CD14-positive monocyte (primary cell): ENCODE results near the gene APMAP. TPM values are rescaled to one million over a fixed set of nuclear protein-coding genes. Genes with fewer than 3 reads are reported as not detected.

Source experiments
- DNase-seq, 3 donors: peaks; one replicate each; pipeline ENCODE4 v3.0.0-alpha.2; 2011 to 2022
- H2AFZ ChIP-seq: 2 replicates; pipeline ENCODE4 v1.6.0; 2012; ENCODE audit warnings: mild to moderate bottlenecking, low read depth, low read length, inconsistent platforms; ENCODE audit not compliant: insufficient read depth, poor library complexity, severe bottlenecking
- H3K27ac ChIP-seq, 2 donors: 1 replicate in 1 of 2; 2 replicates in 1 of 2; pipeline ENCODE4 v1.5.1; 2012 to 2013; ENCODE audit warnings: low read length in 2 of 2, control low read depth in 1 of 2, inconsistent platforms in 1 of 2, low read depth in 1 of 2, mild to moderate bottlenecking in 1 of 2
- H3K27me3 ChIP-seq, 2 donors: one replicate each; pipeline versions ENCODE4 v1.6.0 to v1.6.1; 2011 to 2013; ENCODE audit warnings: low read length in 2 of 2; ENCODE audit not compliant: control insufficient read depth in 2 of 2, insufficient read depth in 2 of 2
- H3K36me3 ChIP-seq, 2 donors: replicated peaks in 1 of 2; 1 replicate in 1 of 2; 2 replicates in 1 of 2; pipeline versions ENCODE4 v1.5.1 to v1.6.1; 2012 to 2013; ENCODE audit warnings: low read length in 2 of 2, control low read depth in 1 of 2, inconsistent platforms in 1 of 2, mild to moderate bottlenecking in 1 of 2; ENCODE audit not compliant: insufficient read depth in 2 of 2, control insufficient read depth in 1 of 2
- H3K4me1 ChIP-seq, 2 donors: 1 replicate in 1 of 2; 2 replicates in 1 of 2; pipeline versions ENCODE4 v1.5.1 to v1.6.1; 2012 to 2013; ENCODE audit warnings: low read length in 2 of 2, control low read depth in 1 of 2, inconsistent platforms in 1 of 2, mild to moderate bottlenecking in 1 of 2, moderate library complexity in 1 of 2; ENCODE audit not compliant: insufficient read depth in 2 of 2, control insufficient read depth in 1 of 2
- H3K4me2 ChIP-seq: replicated peaks from 2 replicates; pipeline ENCODE3; 2012; ENCODE audit warnings: low read length, moderate library complexity, mild to moderate bottlenecking; ENCODE audit not compliant: poor library complexity, severe bottlenecking; ENCODE audit errors: extremely low read depth
- H3K4me3 ChIP-seq, 3 experiments: fragments of 200-600 bp in 1 of 3; sonication (generic) in 1 of 3; replicated peaks in 1 of 3; 1 replicate in 2 of 3; 2 replicates in 1 of 3; pipeline ENCODE4 v1.5.1; 2011 to 2013; ENCODE audit warnings: low read length in 3 of 3, mild to moderate bottlenecking in 3 of 3, control low read depth in 2 of 3, low read depth in 2 of 3, inconsistent platforms in 1 of 3, moderate library complexity in 1 of 3
- H3K79me2 ChIP-seq: 2 replicates; pipeline ENCODE4 v1.6.0; 2012; ENCODE audit warnings: mild to moderate bottlenecking, control low read depth, inconsistent platforms, low read length, moderate library complexity; ENCODE audit not compliant: insufficient read depth
- H3K9ac ChIP-seq: 2 replicates; pipeline ENCODE4 v1.6.0; 2017; ENCODE audit warnings: low read length, mild to moderate bottlenecking; ENCODE audit not compliant: insufficient read depth, poor library complexity, severe bottlenecking
- H3K9me3 ChIP-seq, 2 donors: replicated peaks in 1 of 2; 1 replicate in 1 of 2; 2 replicates in 1 of 2; pipeline versions ENCODE4 v1.5.1 to v1.6.1; 2012 to 2013; ENCODE audit warnings: low read length in 2 of 2, control low read depth in 1 of 2; ENCODE audit not compliant: control insufficient read depth in 1 of 2, insufficient read depth in 1 of 2
- H4K20me1 ChIP-seq: 2 replicates; pipeline ENCODE4 v1.6.0; 2012; ENCODE audit warnings: mild to moderate bottlenecking, low read length, control low read depth, moderate library complexity; ENCODE audit not compliant: insufficient read depth
- H3K27ac Mint-ChIP-seq, 7 donors: one replicate each; pipeline ENCODE4 v1.8.0; 2020; ENCODE audit warnings: mild to moderate bottlenecking in 7 of 7, mixed read lengths in 7 of 7, moderate library complexity in 6 of 7, inconsistent platforms in 2 of 7
- H3K27me3 Mint-ChIP-seq, 3 donors: one replicate each; pipeline ENCODE4 v1.8.0; 2021 to 2022; ENCODE audit warnings: low read depth in 3 of 3, mild to moderate bottlenecking in 3 of 3, mixed read lengths in 3 of 3, moderate library complexity in 3 of 3, inconsistent platforms in 1 of 3
- H3K36me3 Mint-ChIP-seq, 2 donors: one replicate each; pipeline ENCODE4 v1.8.0; 2020; ENCODE audit warnings: mixed read lengths in 2 of 2, inconsistent platforms in 1 of 2, mild to moderate bottlenecking in 1 of 2
- H3K4me1 Mint-ChIP-seq: one replicate; pipeline ENCODE4 v1.8.0; 2020; ENCODE audit warnings: mild to moderate bottlenecking, mixed read lengths
- H3K4me3 Mint-ChIP-seq, 2 donors: one replicate each; pipeline ENCODE4 v1.8.0; 2020; ENCODE audit warnings: mild to moderate bottlenecking in 2 of 2, mixed read lengths in 2 of 2, moderate library complexity in 1 of 2
- H3K9me3 Mint-ChIP-seq, 7 donors: one replicate each; pipeline ENCODE4 v1.8.0; 2020 to 2022; ENCODE audit warnings: mixed read lengths in 7 of 7, mild to moderate bottlenecking in 6 of 7, moderate library complexity in 6 of 7, inconsistent platforms in 2 of 7
- WGBS: methylation state at CpG from one replicate; pipeline ENCODE4 v1.1.5; 2013; ENCODE audit warnings: missing lambda C conversion rate; ENCODE audit not compliant: insufficient coverage; 5-methylcytosine and 5-hydroxymethylcytosine counted together
- intact Hi-C, 2 donors: fragments of 100-400 bp; cut with micrococcal nuclease; formaldehyde crosslinking; loops; one replicate each; pipeline versions ENCODE4 v1.15.0 to v1.15.1; 2023
- polyA plus RNA-seq, 3 donors: library from polyadenylated mRNA; depleted of rRNA in 1 of 3; unstranded in 2 of 3; stranded (reverse) in 1 of 3; fragments of 300-500 nt in 2 of 3; fragments of >200 nt in 1 of 3; fragmentation: Illumina TruSeq in 2 of 3; gene quantifications; 1 replicate in 2 of 3; 2 replicates in 1 of 3; pipeline ENCODE4 v1.2.3, GENCODE V29; 2012 to 2021
- TF ChIP-seq, protein P1 (sequence below): fragments of 200-600 bp; IDR thresholded peaks from one replicate; pipeline ENCODE4 v1.8.0; 2022; ENCODE audit warnings: antibody characterized with exemption, mild to moderate bottlenecking

APMAP gene
- polyA plus RNA-seq, 3 donors, result 26.9 to 74.0 (median 73.2) TPM

- intact Hi-C loops, result no loop called here
- no peak for DNase-seq
- no peaks in the 10 kb centered on the region for H3K27me3 ChIP-seq
- no peak overlapping the region for H2AFZ ChIP-seq
- no peaks in the 10 kb centered on the region for H3K36me3 ChIP-seq
- no peak overlapping the region for H3K4me2 ChIP-seq
- H4K20me1 ChIP-seq, result no peaks in the 10 kb centered on the region
- Mint-ChIP-seq H3K36me3 (peaks cover 0 to 1% of the 10 kb centered on the region in 2 donors), H3K9me3 (peaks cover 11 to 30% (median 17%) of the 10 kb centered on the region in 7 donors), H3K4me1 (no peaks in the 10 kb centered on the region), H3K4me3 (no peak overlapping the region), H3K27ac (no peak overlapping the region), H3K27me3 (no peaks in the 10 kb centered on the region)
- no peak overlapping the region for H3K9ac ChIP-seq
- H3K4me3 ChIP-seq, result no peak overlapping the region
- H3K4me1 ChIP-seq, result no peaks in the 10 kb centered on the region
- WGBS, result no CpG with 5 or more reads among the region's 1 CpG
- peaks cover 0 to 8% of the 10 kb centered on the region in 2 donors for H3K9me3 ChIP-seq
- H3K79me2 ChIP-seq, result no peaks in the 10 kb centered on the region
- no peak overlapping the region for H3K27ac ChIP-seq
- TF ChIP-seq, protein P1, sequence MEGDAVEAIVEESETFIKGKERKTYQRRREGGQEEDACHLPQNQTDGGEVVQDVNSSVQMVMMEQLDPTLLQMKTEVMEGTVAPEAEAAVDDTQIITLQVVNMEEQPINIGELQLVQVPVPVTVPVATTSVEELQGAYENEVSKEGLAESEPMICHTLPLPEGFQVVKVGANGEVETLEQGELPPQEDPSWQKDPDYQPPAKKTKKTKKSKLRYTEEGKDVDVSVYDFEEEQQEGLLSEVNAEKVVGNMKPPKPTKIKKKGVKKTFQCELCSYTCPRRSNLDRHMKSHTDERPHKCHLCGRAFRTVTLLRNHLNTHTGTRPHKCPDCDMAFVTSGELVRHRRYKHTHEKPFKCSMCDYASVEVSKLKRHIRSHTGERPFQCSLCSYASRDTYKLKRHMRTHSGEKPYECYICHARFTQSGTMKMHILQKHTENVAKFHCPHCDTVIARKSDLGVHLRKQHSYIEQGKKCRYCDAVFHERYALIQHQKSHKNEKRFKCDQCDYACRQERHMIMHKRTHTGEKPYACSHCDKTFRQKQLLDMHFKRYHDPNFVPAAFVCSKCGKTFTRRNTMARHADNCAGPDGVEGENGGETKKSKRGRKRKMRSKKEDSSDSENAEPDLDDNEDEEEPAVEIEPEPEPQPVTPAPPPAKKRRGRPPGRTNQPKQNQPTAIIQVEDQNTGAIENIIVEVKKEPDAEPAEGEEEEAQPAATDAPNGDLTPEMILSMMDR, result no peak
These were observed 55.0 kb downstream of the APMAP start for GRCh38 chr20:24937579-24937978.

- Histone ChIP-seq H3K4me2 (no peak overlapping the region), H3K27me3 (no peaks in the 10 kb centered on the region), H3K27ac (no peak overlapping the region), H3K4me1 (peaks cover 0 to under 1% of the 10 kb centered on the region in 2 donors), H2AFZ (no peak overlapping the region), H3K36me3 (no peaks in the 10 kb centered on the region), H3K4me3 (no peak overlapping the region), H3K9me3 (peaks cover 0 to 6% of the 10 kb centered on the region in 2 donors), H4K20me1 (no peaks in the 10 kb centered on the region), H3K9ac (no peak overlapping the region), H3K79me2 (no peaks in the 10 kb centered on the region)
- no peak for DNase-seq
- intact Hi-C loops, result no loop called here
- WGBS, result 92% methylated on average over 4 of the region's 7 CpGs
- H3K4me3 Mint-ChIP-seq, result no peak overlapping the region
- peaks cover 7% of the 10 kb centered on the region for H3K4me1 Mint-ChIP-seq
- no peak overlapping the region for H3K27ac Mint-ChIP-seq
- TF ChIP-seq, protein P1, result no peak
- H3K27me3 Mint-ChIP-seq, result no peaks in the 10 kb centered on the region
- peaks cover 7 to 22% (median 11%) of the 10 kb centered on the region in 7 donors for H3K9me3 Mint-ChIP-seq
- H3K36me3 Mint-ChIP-seq, result peaks cover 0 to 1% of the 10 kb centered on the region in 2 donors
These were observed 55.8 kb downstream of the APMAP start for GRCh38 chr20:24936526-24937407.
